ENCODE data around the gene FCGR2B. TPM values are rescaled to one million over a fixed set of nuclear protein-coding genes. Genes with fewer than 3 reads are reported as not detected.

The FCGR2B gene
- total RNA-seq, 1 experiment from 2014 or later = 0.11 TPM

DNA sequence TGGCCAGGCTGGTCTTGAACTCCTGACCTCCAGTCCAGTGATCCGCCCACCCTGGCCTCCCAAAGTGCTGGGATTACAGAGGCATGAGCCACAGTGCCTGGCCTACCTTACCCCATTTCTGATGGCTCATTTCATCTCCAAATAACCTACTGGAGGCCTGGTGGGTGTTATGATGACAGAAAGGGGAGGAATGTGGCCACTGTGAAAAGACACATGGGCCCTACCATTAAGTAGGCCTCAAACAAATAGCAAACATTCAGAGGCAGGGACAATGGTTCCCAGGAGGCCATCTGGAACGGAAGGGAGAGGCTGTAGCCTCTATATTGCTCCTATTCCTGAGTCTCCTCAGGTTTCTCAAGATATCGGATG, 43.2 kb downstream of the FCGR2B start (continued):
- TF ChIP-seq FOXP1 (CRISPR knock-in tag; IDR thresholded peaks at IDR 0.05; ENCODE audit: borderline replicate concordance) (no peak), E2F1 (CRISPR knock-in tag; IDR thresholded peaks at IDR 0.05) (no peak), TP53 (CRISPR knock-in tag; IDR thresholded peaks at IDR 0.05) (no peak), GABPB1 (CRISPR knock-in tag; IDR thresholded peaks at IDR 0.05) (no peak), CDX4 (CRISPR knock-in tag; IDR thresholded peaks at IDR 0.05; ENCODE audit: borderline replicate concordance) (no peak), SP1 (CRISPR knock-in tag; conservative IDR thresholded peaks at IDR 0.05) (no peak), NFE2L1 (CRISPR knock-in tag; IDR thresholded peaks at IDR 0.05) (no peak), JUN (CRISPR knock-in tag; IDR thresholded peaks at IDR 0.05) (no peak), RELA (CRISPR knock-in tag; IDR thresholded peaks at IDR 0.05; ENCODE audit: borderline replicate concordance) (no peak), ESRRA (CRISPR knock-in tag; IDR thresholded peaks at IDR 0.05; ENCODE audit: borderline replicate concordance) (no peak)
- TF ChIP-seq, protein P1, sequence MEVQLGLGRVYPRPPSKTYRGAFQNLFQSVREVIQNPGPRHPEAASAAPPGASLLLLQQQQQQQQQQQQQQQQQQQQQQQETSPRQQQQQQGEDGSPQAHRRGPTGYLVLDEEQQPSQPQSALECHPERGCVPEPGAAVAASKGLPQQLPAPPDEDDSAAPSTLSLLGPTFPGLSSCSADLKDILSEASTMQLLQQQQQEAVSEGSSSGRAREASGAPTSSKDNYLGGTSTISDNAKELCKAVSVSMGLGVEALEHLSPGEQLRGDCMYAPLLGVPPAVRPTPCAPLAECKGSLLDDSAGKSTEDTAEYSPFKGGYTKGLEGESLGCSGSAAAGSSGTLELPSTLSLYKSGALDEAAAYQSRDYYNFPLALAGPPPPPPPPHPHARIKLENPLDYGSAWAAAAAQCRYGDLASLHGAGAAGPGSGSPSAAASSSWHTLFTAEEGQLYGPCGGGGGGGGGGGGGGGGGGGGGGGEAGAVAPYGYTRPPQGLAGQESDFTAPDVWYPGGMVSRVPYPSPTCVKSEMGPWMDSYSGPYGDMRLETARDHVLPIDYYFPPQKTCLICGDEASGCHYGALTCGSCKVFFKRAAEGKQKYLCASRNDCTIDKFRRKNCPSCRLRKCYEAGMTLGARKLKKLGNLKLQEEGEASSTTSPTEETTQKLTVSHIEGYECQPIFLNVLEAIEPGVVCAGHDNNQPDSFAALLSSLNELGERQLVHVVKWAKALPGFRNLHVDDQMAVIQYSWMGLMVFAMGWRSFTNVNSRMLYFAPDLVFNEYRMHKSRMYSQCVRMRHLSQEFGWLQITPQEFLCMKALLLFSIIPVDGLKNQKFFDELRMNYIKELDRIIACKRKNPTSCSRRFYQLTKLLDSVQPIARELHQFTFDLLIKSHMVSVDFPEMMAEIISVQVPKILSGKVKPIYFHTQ (CRISPR knock-in tag; IDR thresholded peaks at IDR 0.05) = no peak

GRCh38 chr1:161706482-161707347, 43.8 kb downstream of the FCGR2B start, which contains the start of gene FCRLA:
Gene FCRLA, plus strand, starts transcription at chr1:161707229. Its CDS starts 36 bp downstream, at chr1:161707265.
- Mint-ChIP-seq H3K27ac (no peak within 1 kb of the TSS), H3K36me3 (no peaks in the 10 kb centered on the region), H3K4me1 (peaks cover 16% of the 10 kb centered on the region), H3K27me3 (ENCODE audit: low read depth) (no peaks in the 10 kb centered on the region; the same call in 1 of the 2 replicates), H3K4me3 (no peak within 1 kb of the TSS), H3K9me3 (no peaks in the 10 kb centered on the region)
- ChIA-PET CTCF (no interaction called here), POLR2A (no interaction called here)
- ATAC-seq (no peak), DNase-seq (ENCODE audit: low spot score) (no peak)
- TF ChIP-seq ZNF317 (CRISPR knock-in tag; IDR thresholded peaks at IDR 0.05; ENCODE audit: borderline replicate concordance, low read depth) (no peak), ESRRA (CRISPR knock-in tag; IDR thresholded peaks at IDR 0.05; ENCODE audit: borderline replicate concordance) (no peak), HMGXB4 (CRISPR knock-in tag; IDR thresholded peaks at IDR 0.05) (no peak), ZNF121 (CRISPR knock-in tag; IDR thresholded peaks at IDR 0.05) (no peak), NR1H2 (CRISPR knock-in tag; IDR thresholded peaks at IDR 0.05) (no peak), PRDM15 (CRISPR knock-in tag; IDR thresholded peaks at IDR 0.05) (no peak), TEAD1 (CRISPR knock-in tag; IDR thresholded peaks at IDR 0.05) (no peak)
- TF ChIP-seq, protein P2, sequence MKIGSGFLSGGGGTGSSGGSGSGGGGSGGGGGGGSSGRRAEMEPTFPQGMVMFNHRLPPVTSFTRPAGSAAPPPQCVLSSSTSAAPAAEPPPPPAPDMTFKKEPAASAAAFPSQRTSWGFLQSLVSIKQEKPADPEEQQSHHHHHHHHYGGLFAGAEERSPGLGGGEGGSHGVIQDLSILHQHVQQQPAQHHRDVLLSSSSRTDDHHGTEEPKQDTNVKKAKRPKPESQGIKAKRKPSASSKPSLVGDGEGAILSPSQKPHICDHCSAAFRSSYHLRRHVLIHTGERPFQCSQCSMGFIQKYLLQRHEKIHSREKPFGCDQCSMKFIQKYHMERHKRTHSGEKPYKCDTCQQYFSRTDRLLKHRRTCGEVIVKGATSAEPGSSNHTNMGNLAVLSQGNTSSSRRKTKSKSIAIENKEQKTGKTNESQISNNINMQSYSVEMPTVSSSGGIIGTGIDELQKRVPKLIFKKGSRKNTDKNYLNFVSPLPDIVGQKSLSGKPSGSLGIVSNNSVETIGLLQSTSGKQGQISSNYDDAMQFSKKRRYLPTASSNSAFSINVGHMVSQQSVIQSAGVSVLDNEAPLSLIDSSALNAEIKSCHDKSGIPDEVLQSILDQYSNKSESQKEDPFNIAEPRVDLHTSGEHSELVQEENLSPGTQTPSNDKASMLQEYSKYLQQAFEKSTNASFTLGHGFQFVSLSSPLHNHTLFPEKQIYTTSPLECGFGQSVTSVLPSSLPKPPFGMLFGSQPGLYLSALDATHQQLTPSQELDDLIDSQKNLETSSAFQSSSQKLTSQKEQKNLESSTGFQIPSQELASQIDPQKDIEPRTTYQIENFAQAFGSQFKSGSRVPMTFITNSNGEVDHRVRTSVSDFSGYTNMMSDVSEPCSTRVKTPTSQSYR (CRISPR knock-in tag; IDR thresholded peaks at IDR 0.05) = no peak
- TF ChIP-seq, protein P3, sequence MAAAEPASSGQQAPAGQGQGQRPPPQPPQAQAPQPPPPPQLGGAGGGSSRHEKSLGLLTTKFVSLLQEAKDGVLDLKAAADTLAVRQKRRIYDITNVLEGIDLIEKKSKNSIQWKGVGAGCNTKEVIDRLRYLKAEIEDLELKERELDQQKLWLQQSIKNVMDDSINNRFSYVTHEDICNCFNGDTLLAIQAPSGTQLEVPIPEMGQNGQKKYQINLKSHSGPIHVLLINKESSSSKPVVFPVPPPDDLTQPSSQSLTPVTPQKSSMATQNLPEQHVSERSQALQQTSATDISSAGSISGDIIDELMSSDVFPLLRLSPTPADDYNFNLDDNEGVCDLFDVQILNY (CRISPR knock-in tag; IDR thresholded peaks at IDR 0.05) = no peak

All from WTC11 (cell line).